K562 (cell line): Measurements from ENCODE around the gene HSD17B1. TPM values are rescaled to one million over a fixed set of nuclear protein-coding genes. Genes with fewer than 3 reads are reported as not detected.
A peak's percentile ranks its signal among the peaks of the same experiment; 100 is the strongest.

Source experiments
- ATAC-seq: fragments of 200-7000 bp; cut with Tn5 transposase; 3 replicates; pipeline ENCODE4 v1.9.1; 2020; ENCODE audit warnings: moderate library complexity
- BruUV-seq: library from RNA; stranded (reverse); fragments of 400-500 nt; replicated peaks from 2 replicates; lab custom pipeline; 2021; lab: Mats Ljungman, UMichigan
- CTCF ChIA-PET: fragments of 300-600 bp; formaldehyde crosslinking; extraction: SDS; loops from one replicate; lab custom pipeline; 2021; ENCODE audit warnings: low intra/inter-chr PET ratio; lab: Yijun Ruan, JAX
- POLR2A ChIA-PET: fragments of 300-600, 350-650 bp; sonication (Branson Sonifier 250); formaldehyde crosslinking; extraction: SDS; loops from one replicate; lab custom pipeline; 2021; ENCODE audit warnings: antibody characterized with exemption, inconsistent platforms; lab: Yijun Ruan, JAX
- DNase-seq, 4 experiments: peaks; one replicate each; pipeline versions ENCODE4 v3.0.0 to v3.0.0-alpha.2; 2011 to 2018; ENCODE audit warnings: low spot score in 3 of 4, mixed read lengths in 3 of 4; ENCODE audit errors: extremely low read depth in 1 of 4
- FAIRE-seq: peaks from 2 replicates; lab custom pipeline; 2011; peaks lifted over from hg19 to GRCh38; lab: Jason Lieb, UNC
- H2AFZ ChIP-seq: 2 replicates; pipeline ENCODE4 v1.6.0; 2011; ENCODE audit warnings: low read depth, low read length, control low read depth, inconsistent platforms
- H3K27ac ChIP-seq: fragments of 200-600 bp; 3 replicates; pipeline ENCODE4 v1.8.0; 2011; ENCODE audit warnings: low read depth, mild to moderate bottlenecking, control low read depth, inconsistent platforms, low read length, moderate library complexity, mixed read lengths; ENCODE audit errors: extremely low read depth
- H3K27me3 ChIP-seq, 2 experiments: fragments of 300-600 bp in 1 of 2; 2 replicates in 1 of 2; 3 replicates in 1 of 2; pipeline versions ENCODE4 v1.6.0 to v1.8.0; 2011; ENCODE audit warnings: inconsistent platforms in 2 of 2, low read length in 2 of 2, mild to moderate bottlenecking in 1 of 2, mixed read lengths in 1 of 2, moderate library complexity in 1 of 2; ENCODE audit not compliant: control insufficient read depth in 2 of 2, insufficient read depth in 2 of 2
- H3K36me3 ChIP-seq: fragments of 300-600 bp; 3 replicates; pipeline ENCODE4 v1.8.0; 2011; ENCODE audit warnings: mild to moderate bottlenecking, low read length, inconsistent platforms; ENCODE audit not compliant: control insufficient read depth, insufficient read depth
- H3K4me1 ChIP-seq, 2 experiments: fragments of 200-600 bp in 1 of 2; replicated peaks in 1 of 2; 2 replicates in 1 of 2; 3 replicates in 1 of 2; pipeline versions ENCODE4 v1.5.1 to v1.8.0; 2011; ENCODE audit warnings: inconsistent platforms in 2 of 2, low read length in 2 of 2, mild to moderate bottlenecking in 1 of 2, mixed read lengths in 1 of 2, moderate library complexity in 1 of 2; ENCODE audit not compliant: control insufficient read depth in 2 of 2, insufficient read depth in 2 of 2
- H3K4me2 ChIP-seq: 2 replicates; pipeline ENCODE4 v1.6.1; 2011; ENCODE audit warnings: low read length, control low read depth, inconsistent platforms, mixed read lengths; ENCODE audit not compliant: insufficient read depth
- H3K4me3 ChIP-seq: fragments of 200-600 bp; sonication (generic), shearing (Covaris generic); 2 replicates; pipeline ENCODE4 v1.5.1; 2016; ENCODE audit warnings: control low read depth, inconsistent platforms
- H3K79me2 ChIP-seq: fragments of 200-600 bp; 3 replicates; pipeline ENCODE4 v1.8.0; 2011; ENCODE audit warnings: low read length, inconsistent platforms; ENCODE audit not compliant: control insufficient read depth, insufficient read depth
- H3K9ac ChIP-seq, 2 experiments: 2 replicates each; pipeline versions ENCODE4 v1.6.0 to v1.6.1; 2011; ENCODE audit warnings: low read depth in 2 of 2, low read length in 2 of 2, control low read depth in 1 of 2, inconsistent platforms in 1 of 2, mild to moderate bottlenecking in 1 of 2, mixed read lengths in 1 of 2; ENCODE audit not compliant: insufficient read depth in 1 of 2
- H3K9me1 ChIP-seq: one replicate; pipeline ENCODE4 v1.6.0; 2011; ENCODE audit warnings: inconsistent platforms, mild to moderate bottlenecking, low read length, moderate library complexity; ENCODE audit not compliant: control insufficient read depth, insufficient read depth
- H3K9me3 ChIP-seq: replicated peaks from 2 replicates; pipeline ENCODE4 v1.5.1; 2011; ENCODE audit warnings: low read depth, low read length, inconsistent platforms; ENCODE audit not compliant: control insufficient read depth, insufficient read depth
- H4K20me1 ChIP-seq: replicated peaks from 2 replicates; pipeline ENCODE4 v1.6.1; 2011; ENCODE audit warnings: low read length, inconsistent platforms, mixed read lengths; ENCODE audit not compliant: control insufficient read depth, insufficient read depth
- CCAR2 ChIP-seq: fragments of 200-400 bp; formaldehyde crosslinking; IDR thresholded peaks from 2 replicates; pipeline ENCODE4 v1.6.1; 2017; ENCODE audit warnings: mild to moderate bottlenecking, low read depth, low read length
- POLR2G ChIP-seq: fragments of 200-400 bp; formaldehyde crosslinking; IDR thresholded peaks from 2 replicates; pipeline ENCODE4 v1.6.1; 2017; ENCODE audit warnings: low read depth, mild to moderate bottlenecking, antibody characterized with exemption, low read length, moderate library complexity
- RB1 ChIP-seq: fragments of 450-650 bp; IDR thresholded peaks from 2 replicates; pipeline ENCODE4 v1.6.1; 2017; ENCODE audit warnings: low read depth, mild to moderate bottlenecking
- RBFOX2 ChIP-seq: fragments of 200-400 bp; formaldehyde crosslinking; IDR thresholded peaks from 2 replicates; pipeline ENCODE4 v1.6.1; 2017; ENCODE audit warnings: low read depth, mild to moderate bottlenecking, low read length, moderate library complexity
- RBM39 ChIP-seq: fragments of 200-400 bp; formaldehyde crosslinking; optimal IDR thresholded peaks from 2 replicates; pipeline ENCODE3; 2018; ENCODE audit warnings: low read depth, low read length
- TRIM28 ChIP-seq: fragments of 450-650 bp; IDR thresholded peaks from 2 replicates; pipeline ENCODE4 v1.6.1; 2017
- ZNF316 ChIP-seq: fragments of 450-650 bp; IDR thresholded peaks from 2 replicates; pipeline ENCODE4 v1.6.1; 2016
- ZNF347 ChIP-seq: fragments of 450-650 bp; formaldehyde crosslinking; IDR thresholded peaks from 2 replicates; pipeline ENCODE4 v1.4.0; 2020; ENCODE audit warnings: low read depth, mild to moderate bottlenecking, moderate library complexity
- WGBS: fragments of 100-300 bp; shearing (Covaris generic); methylation state at CpG from one replicate; pipeline ENCODE4 v1.1.6; 2016; ENCODE audit warnings: low coverage, mixed read lengths; ENCODE audit not compliant: insufficient coverage; ENCODE audit errors: missing lambda C conversion rate; 5-methylcytosine and 5-hydroxymethylcytosine counted together
- in situ Hi-C: fragments of 300-500 bp; cut with MboI; formaldehyde crosslinking; loops from 4 replicates; pipeline ENCODE4 v1.15.0; 2018; ENCODE audit warnings: inconsistent platforms, mixed read lengths
- intact Hi-C: fragments of 100-400 bp; cut with micrococcal nuclease; formaldehyde crosslinking; loops from 2 replicates; pipeline ENCODE4 v1.14.2; 2022
- polyA plus RNA-seq, 8 experiments: library from polyadenylated mRNA; depleted of rRNA in 4 of 8; stranded (reverse) in 5 of 8; unstranded in 3 of 8; fragments of >200 nt; fragmentation: Nextera tagmentation in 2 of 8; fragmentation: Illumina TruSeq in 1 of 8; extraction: Ambion mirVana in 2 of 8; extraction: Trizol in 1 of 8; gene quantifications; 2 replicates each; pipeline versions ENCODE4 v1.2.1 to v1.2.3, GENCODE V29; 2011 to 2014; ENCODE audit warnings: inconsistent platforms in 1 of 8, missing spikeins in 1 of 8
- total RNA-seq, 7 experiments: library from RNA; depleted of rRNA in 6 of 7; stranded (reverse); fragments of >200 nt in 6 of 7; fragmentation: Illumina TruSeq in 2 of 7; extraction: Trizol in 2 of 7; gene quantifications; 2 replicates each; pipeline versions ENCODE4 v1.2.1 to v1.2.3, GENCODE V29; 2011 to 2021; ENCODE audit warnings: low replicate concordance in 1 of 7
- TF ChIP-seq, protein P1 (sequence below): fragments of 250-450 bp; sonication (Bioruptor Pico); IDR thresholded peaks from 2 replicates; pipeline ENCODE4 v1.4.0; 2020; ENCODE audit warnings: mild to moderate bottlenecking, moderate library complexity
- TF ChIP-seq, protein P2 (sequence below): fragments of 200-600 bp; sonication (generic); IDR thresholded peaks from one replicate; pipeline ENCODE4 v1.6.1; 2012; ENCODE audit warnings: mild to moderate bottlenecking, low read depth, low read length, inconsistent platforms

Gene HSD17B1
- total and polyA plus RNA-seq, 9 of the 15 experiments (the other 6 are each of a cell fraction or from before 2014, with no cell fraction given) = 0.55 to 21.1 (median 3.6) TPM

DNA sequence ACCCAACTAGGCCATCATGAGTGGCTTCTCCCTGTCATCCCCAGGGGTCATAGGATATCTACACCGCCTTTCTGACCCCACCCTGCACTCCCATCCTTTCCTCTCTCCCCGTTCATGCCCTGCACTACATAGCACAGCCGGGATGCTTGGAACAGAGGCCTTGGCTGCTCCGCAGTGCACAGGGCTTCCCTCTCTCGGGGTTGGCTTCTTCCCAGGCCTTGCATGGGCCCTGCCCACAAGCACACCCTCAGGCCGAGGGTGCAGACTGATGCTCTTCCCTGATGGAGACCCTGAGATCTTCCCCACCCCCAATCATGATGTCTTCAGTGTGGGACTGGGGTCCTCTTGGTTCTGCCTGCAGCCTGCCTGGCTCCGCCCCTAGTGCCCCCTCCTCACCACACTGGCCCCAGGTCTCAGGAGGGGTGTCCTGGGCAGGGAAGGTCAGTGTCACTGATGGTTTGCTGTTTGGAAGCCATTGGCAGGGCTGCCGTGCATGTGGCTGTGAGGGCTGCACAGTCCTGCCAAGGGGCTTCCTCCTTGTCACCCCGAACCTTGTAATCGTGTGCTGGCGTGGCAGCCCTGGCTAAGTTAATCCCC, 31.0 kb upstream of the HSD17B1 start:
- ATAC-seq (no peak), DNase-seq (peak in 1 of 4 experiments; percentile 12), FAIRE-seq (no peak)
- ChIA-PET POLR2A (interaction anchor here (0.8 kb wide), 1 partner anchor 209 kb away, joined by 4 read pairs; no protein-coding TSS in a partner anchor), CTCF (no interaction called here)
- Histone ChIP-seq H4K20me1 (no peaks in the 10 kb centered on the region), H3K4me2 (no peak overlapping the region), H3K27ac (no peak overlapping the region; the same call in 2 of the 3 replicates), H2AFZ (no peak overlapping the region), H3K4me1 (peaks cover 41 to 64% of the 10 kb centered on the region in 2 experiments), H3K27me3 (no peaks in the 10 kb centered on the region), H3K9me3 (no peaks in the 10 kb centered on the region), H3K9ac (0 out of 4 replicates have a peak overlapping the region, but pooled peaks of 1 of the 2 experiments have one; percentile 19), H3K36me3 (peaks cover 60% of the 10 kb centered on the region), H3K9me1 (peaks cover 7% of the 10 kb centered on the region), H3K4me3 (no peak overlapping the region), H3K79me2 (peaks cover 8% of the 10 kb centered on the region; the same call in 1 of the 3 replicates)
- intact Hi-C loops = no loop called here
- no TSS peak for BruUV-seq
- in situ Hi-C loops = no loop called here
- 98% methylated on average over 10 of the region's 11 CpGs for WGBS
- TF ChIP-seq CCAR2 (no peak), ZNF316 (no peak), ZNF347 (CRISPR knock-in tag) (no peak), RBFOX2 (0 out of 2 replicates have a peak, but pooled peaks have one; percentile 5), RBM39 (no peak), TRIM28 (no peak), POLR2G (peak; percentile 49; the same call in 1 of the 2 replicates), RB1 (no peak)
- TF ChIP-seq, protein P1, sequence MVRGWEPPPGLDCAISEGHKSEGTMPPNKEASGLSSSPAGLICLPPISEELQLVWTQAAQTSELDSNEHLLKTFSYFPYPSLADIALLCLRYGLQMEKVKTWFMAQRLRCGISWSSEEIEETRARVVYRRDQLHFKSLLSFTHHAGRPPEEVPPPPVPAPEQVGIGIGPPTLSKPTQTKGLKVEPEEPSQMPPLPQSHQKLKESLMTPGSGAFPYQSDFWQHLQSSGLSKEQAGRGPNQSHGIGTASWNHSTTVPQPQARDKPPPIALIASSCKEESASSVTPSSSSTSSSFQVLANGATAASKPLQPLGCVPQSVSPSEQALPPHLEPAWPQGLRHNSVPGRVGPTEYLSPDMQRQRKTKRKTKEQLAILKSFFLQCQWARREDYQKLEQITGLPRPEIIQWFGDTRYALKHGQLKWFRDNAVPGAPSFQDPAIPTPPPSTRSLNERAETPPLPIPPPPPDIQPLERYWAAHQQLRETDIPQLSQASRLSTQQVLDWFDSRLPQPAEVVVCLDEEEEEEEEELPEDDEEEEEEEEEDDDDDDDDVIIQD (CRISPR knock-in tag) = no peak
- TF ChIP-seq, protein P2, sequence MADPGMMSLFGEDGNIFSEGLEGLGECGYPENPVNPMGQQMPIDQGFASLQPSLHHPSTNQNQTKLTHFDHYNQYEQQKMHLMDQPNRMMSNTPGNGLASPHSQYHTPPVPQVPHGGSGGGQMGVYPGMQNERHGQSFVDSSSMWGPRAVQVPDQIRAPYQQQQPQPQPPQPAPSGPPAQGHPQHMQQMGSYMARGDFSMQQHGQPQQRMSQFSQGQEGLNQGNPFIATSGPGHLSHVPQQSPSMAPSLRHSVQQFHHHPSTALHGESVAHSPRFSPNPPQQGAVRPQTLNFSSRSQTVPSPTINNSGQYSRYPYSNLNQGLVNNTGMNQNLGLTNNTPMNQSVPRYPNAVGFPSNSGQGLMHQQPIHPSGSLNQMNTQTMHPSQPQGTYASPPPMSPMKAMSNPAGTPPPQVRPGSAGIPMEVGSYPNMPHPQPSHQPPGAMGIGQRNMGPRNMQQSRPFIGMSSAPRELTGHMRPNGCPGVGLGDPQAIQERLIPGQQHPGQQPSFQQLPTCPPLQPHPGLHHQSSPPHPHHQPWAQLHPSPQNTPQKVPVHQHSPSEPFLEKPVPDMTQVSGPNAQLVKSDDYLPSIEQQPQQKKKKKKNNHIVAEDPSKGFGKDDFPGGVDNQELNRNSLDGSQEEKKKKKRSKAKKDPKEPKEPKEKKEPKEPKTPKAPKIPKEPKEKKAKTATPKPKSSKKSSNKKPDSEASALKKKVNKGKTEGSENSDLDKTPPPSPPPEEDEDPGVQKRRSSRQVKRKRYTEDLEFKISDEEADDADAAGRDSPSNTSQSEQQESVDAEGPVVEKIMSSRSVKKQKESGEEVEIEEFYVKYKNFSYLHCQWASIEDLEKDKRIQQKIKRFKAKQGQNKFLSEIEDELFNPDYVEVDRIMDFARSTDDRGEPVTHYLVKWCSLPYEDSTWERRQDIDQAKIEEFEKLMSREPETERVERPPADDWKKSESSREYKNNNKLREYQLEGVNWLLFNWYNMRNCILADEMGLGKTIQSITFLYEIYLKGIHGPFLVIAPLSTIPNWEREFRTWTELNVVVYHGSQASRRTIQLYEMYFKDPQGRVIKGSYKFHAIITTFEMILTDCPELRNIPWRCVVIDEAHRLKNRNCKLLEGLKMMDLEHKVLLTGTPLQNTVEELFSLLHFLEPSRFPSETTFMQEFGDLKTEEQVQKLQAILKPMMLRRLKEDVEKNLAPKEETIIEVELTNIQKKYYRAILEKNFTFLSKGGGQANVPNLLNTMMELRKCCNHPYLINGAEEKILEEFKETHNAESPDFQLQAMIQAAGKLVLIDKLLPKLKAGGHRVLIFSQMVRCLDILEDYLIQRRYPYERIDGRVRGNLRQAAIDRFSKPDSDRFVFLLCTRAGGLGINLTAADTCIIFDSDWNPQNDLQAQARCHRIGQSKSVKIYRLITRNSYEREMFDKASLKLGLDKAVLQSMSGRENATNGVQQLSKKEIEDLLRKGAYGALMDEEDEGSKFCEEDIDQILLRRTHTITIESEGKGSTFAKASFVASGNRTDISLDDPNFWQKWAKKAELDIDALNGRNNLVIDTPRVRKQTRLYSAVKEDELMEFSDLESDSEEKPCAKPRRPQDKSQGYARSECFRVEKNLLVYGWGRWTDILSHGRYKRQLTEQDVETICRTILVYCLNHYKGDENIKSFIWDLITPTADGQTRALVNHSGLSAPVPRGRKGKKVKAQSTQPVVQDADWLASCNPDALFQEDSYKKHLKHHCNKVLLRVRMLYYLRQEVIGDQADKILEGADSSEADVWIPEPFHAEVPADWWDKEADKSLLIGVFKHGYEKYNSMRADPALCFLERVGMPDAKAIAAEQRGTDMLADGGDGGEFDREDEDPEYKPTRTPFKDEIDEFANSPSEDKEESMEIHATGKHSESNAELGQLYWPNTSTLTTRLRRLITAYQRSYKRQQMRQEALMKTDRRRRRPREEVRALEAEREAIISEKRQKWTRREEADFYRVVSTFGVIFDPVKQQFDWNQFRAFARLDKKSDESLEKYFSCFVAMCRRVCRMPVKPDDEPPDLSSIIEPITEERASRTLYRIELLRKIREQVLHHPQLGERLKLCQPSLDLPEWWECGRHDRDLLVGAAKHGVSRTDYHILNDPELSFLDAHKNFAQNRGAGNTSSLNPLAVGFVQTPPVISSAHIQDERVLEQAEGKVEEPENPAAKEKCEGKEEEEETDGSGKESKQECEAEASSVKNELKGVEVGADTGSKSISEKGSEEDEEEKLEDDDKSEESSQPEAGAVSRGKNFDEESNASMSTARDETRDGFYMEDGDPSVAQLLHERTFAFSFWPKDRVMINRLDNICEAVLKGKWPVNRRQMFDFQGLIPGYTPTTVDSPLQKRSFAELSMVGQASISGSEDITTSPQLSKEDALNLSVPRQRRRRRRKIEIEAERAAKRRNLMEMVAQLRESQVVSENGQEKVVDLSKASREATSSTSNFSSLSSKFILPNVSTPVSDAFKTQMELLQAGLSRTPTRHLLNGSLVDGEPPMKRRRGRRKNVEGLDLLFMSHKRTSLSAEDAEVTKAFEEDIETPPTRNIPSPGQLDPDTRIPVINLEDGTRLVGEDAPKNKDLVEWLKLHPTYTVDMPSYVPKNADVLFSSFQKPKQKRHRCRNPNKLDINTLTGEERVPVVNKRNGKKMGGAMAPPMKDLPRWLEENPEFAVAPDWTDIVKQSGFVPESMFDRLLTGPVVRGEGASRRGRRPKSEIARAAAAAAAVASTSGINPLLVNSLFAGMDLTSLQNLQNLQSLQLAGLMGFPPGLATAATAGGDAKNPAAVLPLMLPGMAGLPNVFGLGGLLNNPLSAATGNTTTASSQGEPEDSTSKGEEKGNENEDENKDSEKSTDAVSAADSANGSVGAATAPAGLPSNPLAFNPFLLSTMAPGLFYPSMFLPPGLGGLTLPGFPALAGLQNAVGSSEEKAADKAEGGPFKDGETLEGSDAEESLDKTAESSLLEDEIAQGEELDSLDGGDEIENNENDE = no peak
